Type B pancreatic cell (in vitro differentiated cells): ENCODE measurements around the gene SLC5A9. TPM values are rescaled to one million over a fixed set of nuclear protein-coding genes. Genes with fewer than 3 reads are reported as not detected.

Experiments used
- DNase-seq: peaks from one replicate; pipeline ENCODE4 v3.0.0; 2021; ENCODE audit warnings: mixed read lengths; ENCODE audit not compliant: unreplicated experiment; ENCODE audit errors: extremely low spot score
- H3K27ac Mint-ChIP-seq: 2 replicates; pipeline ENCODE4 v1.8.0; 2021; ENCODE audit warnings: mild to moderate bottlenecking, mixed read lengths
- H3K27me3 Mint-ChIP-seq: 2 replicates; pipeline ENCODE4 v1.8.0; 2021; ENCODE audit warnings: mixed read lengths
- H3K36me3 Mint-ChIP-seq: 2 replicates; pipeline ENCODE4 v1.8.0; 2021; ENCODE audit warnings: mixed read lengths
- H3K4me1 Mint-ChIP-seq: one replicate; pipeline ENCODE4 v1.8.0; 2021; ENCODE audit warnings: mixed read lengths; ENCODE audit not compliant: unreplicated experiment
- H3K4me3 Mint-ChIP-seq: 2 replicates; pipeline ENCODE4 v1.8.0; 2021; ENCODE audit warnings: mild to moderate bottlenecking, mixed read lengths
- H3K9me3 Mint-ChIP-seq: 2 replicates; pipeline ENCODE4 v1.8.0; 2021; ENCODE audit warnings: mixed read lengths
- long read RNA-seq: library from polyadenylated mRNA; unstranded; transcript quantifications from one replicate; pipeline ENCODE4 v2.0.0, GENCODE V29; 2020
- total RNA-seq: library from RNA; stranded (reverse); gene quantifications from 2 replicates; pipeline ENCODE4 v1.2.1, GENCODE V29; 2021; ENCODE audit warnings: low replicate concordance
- TF ChIP-seq, protein P1 (sequence below): fragments of 200-600 bp; sonication (generic); conservative IDR thresholded peaks from 2 replicates; pipeline ENCODE4 v1.5.0; 2021; ENCODE audit warnings: antibody characterized with exemption, mild to moderate bottlenecking

Gene SLC5A9
- 1.6 and 2.1 TPM in 2 replicates for total RNA-seq
- long read RNA-seq, partial matches to known transcripts, result 1 of 6 reads
- long read RNA-seq, other reads (novel, unspliced or antisense), result 0 of 6 reads

GRCh38 chr1:48222501-48223242, at the start of gene SLC5A9:
SLC5A9 (plus strand) TSS chr1:48222716; CDS start chr1:48222737, 21 bp downstream.
- Mint-ChIP-seq H3K36me3 (no peaks in the 10 kb centered on the region), H3K4me1 (peaks cover 7% of the 10 kb centered on the region), H3K9me3 (no peaks in the 10 kb centered on the region), H3K4me3 (peak within 1 kb of the TSS; percentile 56), H3K27ac (peak within 1 kb of the TSS; percentile 57), H3K27me3 (peaks cover 12% of the 10 kb centered on the region)
- TF ChIP-seq, protein P1, sequence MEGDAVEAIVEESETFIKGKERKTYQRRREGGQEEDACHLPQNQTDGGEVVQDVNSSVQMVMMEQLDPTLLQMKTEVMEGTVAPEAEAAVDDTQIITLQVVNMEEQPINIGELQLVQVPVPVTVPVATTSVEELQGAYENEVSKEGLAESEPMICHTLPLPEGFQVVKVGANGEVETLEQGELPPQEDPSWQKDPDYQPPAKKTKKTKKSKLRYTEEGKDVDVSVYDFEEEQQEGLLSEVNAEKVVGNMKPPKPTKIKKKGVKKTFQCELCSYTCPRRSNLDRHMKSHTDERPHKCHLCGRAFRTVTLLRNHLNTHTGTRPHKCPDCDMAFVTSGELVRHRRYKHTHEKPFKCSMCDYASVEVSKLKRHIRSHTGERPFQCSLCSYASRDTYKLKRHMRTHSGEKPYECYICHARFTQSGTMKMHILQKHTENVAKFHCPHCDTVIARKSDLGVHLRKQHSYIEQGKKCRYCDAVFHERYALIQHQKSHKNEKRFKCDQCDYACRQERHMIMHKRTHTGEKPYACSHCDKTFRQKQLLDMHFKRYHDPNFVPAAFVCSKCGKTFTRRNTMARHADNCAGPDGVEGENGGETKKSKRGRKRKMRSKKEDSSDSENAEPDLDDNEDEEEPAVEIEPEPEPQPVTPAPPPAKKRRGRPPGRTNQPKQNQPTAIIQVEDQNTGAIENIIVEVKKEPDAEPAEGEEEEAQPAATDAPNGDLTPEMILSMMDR, result no peak
- no peak for DNase-seq

DNA sequence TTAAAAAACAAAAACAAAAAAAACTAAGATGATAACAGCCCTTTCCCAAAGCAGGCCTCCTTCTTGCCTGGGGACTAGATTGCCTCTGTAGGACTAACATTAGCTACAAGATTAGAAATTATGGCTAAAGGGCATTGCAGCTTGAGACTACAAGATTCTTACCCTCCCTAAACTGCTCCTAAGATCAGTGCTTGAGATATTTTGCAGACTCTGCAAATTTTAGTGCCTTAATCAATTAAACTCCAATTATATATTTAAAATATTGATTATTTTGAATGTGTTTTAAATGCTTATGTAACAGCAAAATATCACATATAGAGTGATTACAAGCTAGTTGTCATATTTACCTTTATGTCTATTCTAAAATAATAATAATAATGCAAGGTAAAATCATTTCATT, 47.4 kb upstream of the SLC5A9 start:
- TF ChIP-seq, protein P1, result no peak
- H3K36me3 Mint-ChIP-seq, result no peaks in the 10 kb centered on the region
- H3K27ac Mint-ChIP-seq, result no peak overlapping the region
- DNase-seq, result no peak
- H3K27me3 Mint-ChIP-seq, result peaks cover 25% of the 10 kb centered on the region
- no peak overlapping the region for H3K4me3 Mint-ChIP-seq
- H3K9me3 Mint-ChIP-seq, result peaks cover 11% of the 10 kb centered on the region
- H3K4me1 Mint-ChIP-seq, result no peaks in the 10 kb centered on the region

- Mint-ChIP-seq H3K36me3 (no peaks in the 10 kb centered on the region), H3K27ac (no peak overlapping the region), H3K27me3 (peaks cover 18% of the 10 kb centered on the region), H3K4me3 (no peak overlapping the region), H3K9me3 (peaks cover 6% of the 10 kb centered on the region), H3K4me1 (no peaks in the 10 kb centered on the region)
- TF ChIP-seq, protein P1, result no peak
- no peak for DNase-seq
These were observed 45.3 kb upstream of the SLC5A9 start for GRCh38 chr1:48177257-48177656.

- H3K9me3 Mint-ChIP-seq, result no peaks in the 10 kb centered on the region
- H3K4me1 Mint-ChIP-seq, result no peaks in the 10 kb centered on the region
- TF ChIP-seq, protein P1, result no peak
- no peak overlapping the region for H3K27ac Mint-ChIP-seq
- H3K4me3 Mint-ChIP-seq, result no peak overlapping the region
- H3K27me3 Mint-ChIP-seq, result peaks cover 11% of the 10 kb centered on the region
- no peaks in the 10 kb centered on the region for H3K36me3 Mint-ChIP-seq
- DNase-seq, result no peak
These were observed 40.7 kb upstream of the SLC5A9 start for GRCh38 chr1:48181669-48182367.

- Mint-ChIP-seq H3K4me3 (no peak overlapping the region), H3K27me3 (peaks cover 7% of the 10 kb centered on the region), H3K27ac (no peak overlapping the region), H3K9me3 (no peaks in the 10 kb centered on the region), H3K36me3 (no peaks in the 10 kb centered on the region), H3K4me1 (no peaks in the 10 kb centered on the region)
- TF ChIP-seq, protein P1, result no peak
- DNase-seq, result no peak
These were observed 40.1 kb upstream of the SLC5A9 start for GRCh38 chr1:48182439-48182838.
